Loucy (cell line): ENCODE measurements around the gene CST9L.
"Not testable (repeated sequence)": the region's sequence is repeated elsewhere in the genome, so short reads cannot be mapped to it uniquely, and the experiment has no call there.

ENCODE experiments used
- H2AFZ ChIP-seq: fragments of 200-600 bp; sonication (generic); 2 replicates; pipeline ENCODE4 v1.6.0; 2016; ENCODE audit warnings: antibody characterized with exemption, mild to moderate bottlenecking, low read length, moderate library complexity
- H3F3A ChIP-seq: fragments of 200-600 bp; 2 replicates; pipeline ENCODE4 v1.6.0; 2016; ENCODE audit warnings: antibody characterized with exemption, low read depth, mild to moderate bottlenecking
- H3K27me3 ChIP-seq: fragments of 200-600 bp; sonication (generic); 2 replicates; pipeline ENCODE4 v1.6.1; 2014; ENCODE audit warnings: low read length, mild to moderate bottlenecking; ENCODE audit not compliant: insufficient read depth, poor library complexity, severe bottlenecking
- H3K36me3 ChIP-seq: fragments of 200-600 bp; sonication (generic); 2 replicates; pipeline ENCODE4 v1.6.1; 2016; ENCODE audit warnings: low read length; ENCODE audit not compliant: insufficient read depth
- H3K4me1 ChIP-seq: fragments of 200-600 bp; sonication (generic); 2 replicates; pipeline ENCODE4 v1.5.1; 2014; ENCODE audit warnings: low read length, mild to moderate bottlenecking; ENCODE audit not compliant: insufficient read depth, poor library complexity, severe bottlenecking
- H3K4me2 ChIP-seq: fragments of 200-600 bp; sonication (generic); 2 replicates; pipeline ENCODE4 v1.6.0; 2014; ENCODE audit warnings: antibody characterized with exemption, low read length, low read depth, mild to moderate bottlenecking; ENCODE audit not compliant: poor library complexity, severe bottlenecking
- H3K4me3 ChIP-seq: fragments of 200-600 bp; sonication (generic); 2 replicates; pipeline ENCODE4 v1.5.1; 2014; ENCODE audit warnings: low read length, mild to moderate bottlenecking, mixed read lengths; ENCODE audit not compliant: poor library complexity, severe bottlenecking
- H3K79me2 ChIP-seq: fragments of 200-600 bp; sonication (generic); 2 replicates; pipeline ENCODE4 v1.6.1; 2014; ENCODE audit warnings: low read length; ENCODE audit not compliant: insufficient read depth
- H3K9ac ChIP-seq: fragments of 200-600 bp; sonication (generic); 2 replicates; pipeline ENCODE4 v1.6.0; 2014; ENCODE audit warnings: mild to moderate bottlenecking, low read depth, low read length, moderate library complexity; ENCODE audit not compliant: poor library complexity, severe bottlenecking
- H3K9me2 ChIP-seq: fragments of 200-600 bp; sonication (generic); replicated peaks from 2 replicates; pipeline ENCODE4 v1.6.1; 2016; ENCODE audit warnings: low read depth, low read length, mixed read lengths
- H3K9me3 ChIP-seq: fragments of 200-600 bp; sonication (generic); 2 replicates; pipeline ENCODE4 v1.6.1; 2014; ENCODE audit warnings: mild to moderate bottlenecking, antibody characterized with exemption, low read length, low read depth; ENCODE audit not compliant: insufficient read depth
- H4K20me1 ChIP-seq: fragments of 200-600 bp; sonication (generic); 2 replicates; pipeline ENCODE4 v1.6.0; 2014; ENCODE audit warnings: antibody characterized with exemption, low read length, mild to moderate bottlenecking; ENCODE audit not compliant: insufficient read depth, poor library complexity, severe bottlenecking
- CTCF ChIP-seq: fragments of 200-600 bp; sonication (generic); conservative IDR thresholded peaks from 2 replicates; pipeline ENCODE4 v1.5.1; 2014; ENCODE audit warnings: mild to moderate bottlenecking, antibody characterized with exemption, low read length
- EZH2phosphoT487 ChIP-seq: fragments of 200-600 bp; IDR thresholded peaks from 2 replicates; pipeline ENCODE4 v1.6.1; 2018; ENCODE audit warnings: antibody characterized with exemption, mild to moderate bottlenecking, moderate library complexity, borderline replicate concordance

CST9L gene

DNA sequence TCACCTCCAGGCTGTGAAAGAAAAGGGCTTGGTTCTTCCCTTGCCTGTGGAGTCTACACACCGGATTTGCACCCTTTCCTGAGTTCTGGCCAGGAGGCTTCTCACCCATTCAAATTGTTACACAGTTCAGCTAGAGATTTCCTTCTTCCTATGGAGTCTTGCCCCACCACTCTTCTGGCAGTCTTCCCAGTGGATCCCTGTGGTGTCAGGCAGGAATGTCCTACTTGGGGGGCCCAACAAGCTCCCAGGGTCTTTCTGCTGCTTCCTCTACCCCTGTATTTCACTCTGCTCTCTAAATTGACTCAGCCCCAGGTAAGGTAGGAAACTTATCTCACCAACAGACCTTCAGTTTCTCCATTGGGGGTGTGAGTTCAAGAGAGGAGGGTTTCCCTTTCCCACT, 14.0 kb upstream of the CST9L start:
- no peaks in the 10 kb centered on the region for H4K20me1 ChIP-seq
- no peaks in the 10 kb centered on the region for H3K27me3 ChIP-seq
- no peaks in the 10 kb centered on the region for H3K36me3 ChIP-seq
- H3K79me2 ChIP-seq, result no peaks in the 10 kb centered on the region
- no peaks in the 10 kb centered on the region for H3K9me3 ChIP-seq
- H3F3A ChIP-seq, result no peaks in the 10 kb centered on the region
- no peaks in the 10 kb centered on the region for H3K4me1 ChIP-seq
- no peak overlapping the region for H2AFZ ChIP-seq
- no peak for TF ChIP-seq EZH2phosphoT487
- no peak for TF ChIP-seq CTCF
- H3K4me3 ChIP-seq, result no peak overlapping the region
- H3K4me2 ChIP-seq, result no peak overlapping the region
- H3K9me2 ChIP-seq, result no peaks in the 10 kb centered on the region
- no peak overlapping the region for H3K9ac ChIP-seq

DNA sequence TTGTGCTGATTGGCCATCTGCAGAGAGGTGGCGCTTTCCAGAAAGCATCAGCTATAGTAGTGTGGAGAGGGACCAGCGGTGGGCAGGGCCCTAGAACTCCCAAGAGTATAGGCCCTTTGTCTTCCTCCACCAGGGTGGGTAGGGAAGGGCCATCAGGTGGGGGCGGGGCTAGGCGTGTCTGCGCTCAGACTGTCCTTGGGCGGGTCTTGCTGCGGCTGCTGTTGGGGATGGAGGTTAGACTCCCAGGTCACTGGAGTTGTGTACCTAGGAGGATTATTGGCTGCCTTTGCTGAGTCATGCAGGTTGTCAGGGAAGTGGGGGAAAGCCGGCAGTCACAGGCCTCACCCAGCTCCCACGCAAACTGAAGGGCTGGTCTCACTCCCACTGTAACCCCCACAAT, 13.5 kb upstream of the CST9L start:
- not testable (repeated sequence) for H3K9ac ChIP-seq, H3K4me3 ChIP-seq, H3K36me3 ChIP-seq, H3K4me1 ChIP-seq, H3K4me2 ChIP-seq, H3K27me3 ChIP-seq, H2AFZ ChIP-seq, H3K9me2 ChIP-seq, H3K9me3 ChIP-seq, H4K20me1 ChIP-seq, H3K79me2 ChIP-seq, H3F3A ChIP-seq

- H3K27me3 ChIP-seq, result no peaks in the 10 kb centered on the region
- TF ChIP-seq CTCF, result no peak
- TF ChIP-seq EZH2phosphoT487, result no peak
- no peak overlapping the region for H3K4me2 ChIP-seq
- no peaks in the 10 kb centered on the region for H3K9me2 ChIP-seq
- no peaks in the 10 kb centered on the region for H4K20me1 ChIP-seq
- H3K9ac ChIP-seq, result no peak overlapping the region
- H3K4me3 ChIP-seq, result no peak overlapping the region
- H3K36me3 ChIP-seq, result no peaks in the 10 kb centered on the region
- H3K9me3 ChIP-seq, result no peaks in the 10 kb centered on the region
- H3K4me1 ChIP-seq, result no peaks in the 10 kb centered on the region
- H3K79me2 ChIP-seq, result no peaks in the 10 kb centered on the region
- no peaks in the 10 kb centered on the region for H3F3A ChIP-seq
- H2AFZ ChIP-seq, result no peak overlapping the region
Observed at GRCh38 chr20:23574977-23575376, 6.7 kb upstream of the CST9L start.

DNA sequence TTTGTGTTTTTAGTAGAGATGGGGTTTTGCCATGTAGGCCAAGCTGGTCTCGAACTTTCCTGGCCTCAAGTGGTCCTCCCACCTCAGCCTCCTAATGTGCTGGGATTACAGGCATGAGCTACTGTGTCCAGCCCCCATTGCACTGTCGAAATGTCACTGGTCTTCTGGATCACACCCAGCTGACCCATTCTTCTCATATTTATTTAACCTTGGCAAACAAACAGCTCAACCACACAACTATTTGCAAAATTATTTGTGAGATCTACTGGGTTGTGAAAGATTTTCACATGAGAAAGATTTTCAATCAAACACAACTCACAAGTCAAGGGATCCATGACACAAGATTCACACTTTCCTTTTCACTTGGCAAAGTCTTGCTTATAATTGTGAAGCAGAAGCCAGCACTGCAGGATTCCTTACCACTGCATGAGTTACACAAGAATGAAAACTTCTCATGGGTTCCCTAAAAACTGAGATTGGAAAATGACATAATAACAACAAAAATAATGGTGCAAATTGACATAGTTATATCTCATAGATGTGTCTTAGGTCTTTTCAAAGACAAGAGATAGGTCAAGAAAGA, 2.0 kb upstream of the CST9L start:
- Histone ChIP-seq H3K9ac (no peak overlapping the region), H3K9me3 (no peaks in the 10 kb centered on the region), H3K4me3 (no peak overlapping the region), H3K9me2 (no peaks in the 10 kb centered on the region), H3K79me2 (no peaks in the 10 kb centered on the region), H3K27me3 (no peaks in the 10 kb centered on the region), H3K4me2 (no peak overlapping the region), H4K20me1 (no peaks in the 10 kb centered on the region), H2AFZ (no peak overlapping the region), H3K4me1 (no peaks in the 10 kb centered on the region), H3K36me3 (no peaks in the 10 kb centered on the region), H3F3A (no peaks in the 10 kb centered on the region)
- TF ChIP-seq EZH2phosphoT487 (no peak), CTCF (no peak)
